PC-9 (cell line): Measurements from ENCODE around the gene ARL5B.

Experiments
- EZH2 ChIP-seq: fragments of 200-600 bp; sonication (generic); IDR thresholded peaks from 2 replicates; pipeline ENCODE4 v1.8.0; 2017; ENCODE audit warnings: antibody characterized with exemption, low read depth
- TF ChIP-seq, protein P1 (sequence below): fragments of 200-600 bp; sonication (generic); conservative IDR thresholded peaks from 2 replicates; pipeline ENCODE4 v1.6.1; 2017; ENCODE audit warnings: mixed run types, antibody characterized with exemption, mild to moderate bottlenecking, moderate library complexity

DNA sequence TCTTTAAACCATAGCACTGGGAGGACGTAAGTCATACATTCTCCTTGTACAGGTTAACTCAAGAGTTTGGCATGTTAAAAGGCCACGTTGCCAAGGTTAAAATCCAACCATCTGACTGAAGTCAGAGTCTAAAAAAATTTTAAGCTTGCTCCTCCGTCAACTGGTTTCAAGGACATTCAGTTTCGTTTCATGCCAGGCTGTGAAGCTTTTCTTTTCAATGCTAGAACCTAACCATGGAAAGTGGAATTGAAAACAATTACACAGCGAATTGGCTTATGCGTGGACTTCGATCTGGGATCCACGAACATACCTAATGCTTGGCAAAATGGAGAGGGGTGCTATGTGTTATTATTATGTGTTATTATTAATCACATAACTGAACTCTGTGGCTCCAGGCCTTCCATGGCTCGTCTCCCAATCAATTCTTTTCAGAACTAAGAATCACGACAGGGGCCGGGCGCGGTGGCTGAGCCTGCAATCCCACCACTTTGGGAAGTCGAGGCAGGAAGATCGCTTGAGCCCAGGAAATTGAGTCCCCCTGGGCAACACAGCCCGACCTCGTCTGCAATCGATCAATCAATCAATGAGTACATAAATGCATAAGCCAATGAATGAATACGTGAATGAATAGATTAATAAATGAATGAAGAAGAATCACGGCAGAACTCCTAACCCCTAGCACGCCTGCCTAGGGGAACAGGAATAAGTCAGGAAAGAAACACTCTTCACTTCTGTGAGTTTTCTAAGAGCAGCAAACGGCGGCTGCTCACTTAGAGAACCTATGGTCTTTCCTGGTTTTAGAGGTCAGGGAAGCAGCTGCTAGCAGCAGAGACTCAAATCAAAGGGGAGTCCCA lies 733 bp upstream of the ARL5B start:
- TF ChIP-seq, protein P1, sequence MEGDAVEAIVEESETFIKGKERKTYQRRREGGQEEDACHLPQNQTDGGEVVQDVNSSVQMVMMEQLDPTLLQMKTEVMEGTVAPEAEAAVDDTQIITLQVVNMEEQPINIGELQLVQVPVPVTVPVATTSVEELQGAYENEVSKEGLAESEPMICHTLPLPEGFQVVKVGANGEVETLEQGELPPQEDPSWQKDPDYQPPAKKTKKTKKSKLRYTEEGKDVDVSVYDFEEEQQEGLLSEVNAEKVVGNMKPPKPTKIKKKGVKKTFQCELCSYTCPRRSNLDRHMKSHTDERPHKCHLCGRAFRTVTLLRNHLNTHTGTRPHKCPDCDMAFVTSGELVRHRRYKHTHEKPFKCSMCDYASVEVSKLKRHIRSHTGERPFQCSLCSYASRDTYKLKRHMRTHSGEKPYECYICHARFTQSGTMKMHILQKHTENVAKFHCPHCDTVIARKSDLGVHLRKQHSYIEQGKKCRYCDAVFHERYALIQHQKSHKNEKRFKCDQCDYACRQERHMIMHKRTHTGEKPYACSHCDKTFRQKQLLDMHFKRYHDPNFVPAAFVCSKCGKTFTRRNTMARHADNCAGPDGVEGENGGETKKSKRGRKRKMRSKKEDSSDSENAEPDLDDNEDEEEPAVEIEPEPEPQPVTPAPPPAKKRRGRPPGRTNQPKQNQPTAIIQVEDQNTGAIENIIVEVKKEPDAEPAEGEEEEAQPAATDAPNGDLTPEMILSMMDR: no peak
- no peak for TF ChIP-seq EZH2
